DMS79 treated with DMSO at 0.1 percent for 48 hours (cell line): ENCODE data around the gene TSPAN33.
"Not testable (repeated sequence)": the region's sequence is repeated elsewhere in the genome, so short reads cannot be mapped to it uniquely, and the experiment has no call there.

Source experiments
- DNase-seq: peaks from one replicate; lab custom pipeline; 2025; lab: John Stamatoyannopoulos, UW

The TSPAN33 gene, protein sequence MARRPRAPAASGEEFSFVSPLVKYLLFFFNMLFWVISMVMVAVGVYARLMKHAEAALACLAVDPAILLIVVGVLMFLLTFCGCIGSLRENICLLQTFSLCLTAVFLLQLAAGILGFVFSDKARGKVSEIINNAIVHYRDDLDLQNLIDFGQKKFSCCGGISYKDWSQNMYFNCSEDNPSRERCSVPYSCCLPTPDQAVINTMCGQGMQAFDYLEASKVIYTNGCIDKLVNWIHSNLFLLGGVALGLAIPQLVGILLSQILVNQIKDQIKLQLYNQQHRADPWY

DNA sequence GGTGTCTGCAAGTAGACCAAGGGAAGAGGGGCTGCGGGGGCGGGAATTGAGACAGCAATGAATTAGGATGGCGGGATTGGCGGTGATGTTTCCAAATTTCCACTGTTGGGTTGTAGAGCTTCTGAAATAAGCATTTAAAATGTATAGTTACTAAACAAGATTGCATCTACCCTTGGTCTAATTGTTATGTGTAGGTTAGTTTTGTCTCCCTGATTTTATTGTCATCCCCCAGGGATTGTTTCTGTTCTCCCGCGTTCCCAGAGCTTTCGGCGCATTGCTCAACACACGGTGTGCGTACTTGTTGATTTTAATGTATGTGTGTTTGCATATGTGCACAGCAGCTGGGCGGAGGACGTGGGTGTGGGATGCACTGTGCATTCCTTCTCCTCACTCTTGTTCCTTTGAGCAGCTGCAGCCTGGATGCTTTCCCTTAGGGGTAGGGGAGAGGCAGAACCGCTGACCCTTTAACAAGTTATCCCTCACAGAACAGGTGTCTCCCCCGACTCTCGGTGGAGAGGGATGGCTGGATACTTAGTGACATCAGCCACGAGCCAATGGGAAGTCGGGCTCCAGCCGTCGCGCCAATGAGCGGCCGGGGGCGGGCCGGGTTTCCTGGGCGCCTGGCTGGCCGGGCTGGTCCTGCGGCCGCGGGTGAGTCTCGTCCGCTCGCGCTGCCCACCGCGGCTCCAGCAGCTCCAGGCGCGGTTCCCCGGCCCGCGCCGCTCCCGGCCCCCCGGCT is at the start of gene TSPAN33:
Gene TSPAN33 (plus strand): TSS at position 613 of the 739 bp plus-strand sequence. CDS start 274 bp downstream, outside the sequence.
- peak; percentile 74 for DNase-seq

DNA sequence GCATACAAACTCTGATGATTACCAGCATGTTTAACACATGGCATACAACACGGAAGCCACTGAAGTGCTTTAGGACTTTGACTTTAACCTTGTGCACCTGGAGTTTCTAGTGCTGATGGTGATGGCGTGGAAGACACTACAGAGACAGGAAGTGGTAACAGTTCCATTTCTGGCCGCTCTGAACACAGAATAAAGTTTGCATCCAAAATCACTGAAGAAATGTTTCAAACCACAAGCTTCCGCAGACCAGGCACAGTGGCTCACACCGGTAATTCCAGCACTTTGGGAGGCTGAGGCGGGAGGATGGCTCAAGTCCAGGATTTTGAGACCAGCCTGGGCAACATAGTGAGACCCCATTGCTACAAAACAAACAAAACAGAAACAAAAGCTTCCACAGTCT is 49.2 kb upstream of the TSPAN33 start:
- DNase-seq = no peak

DNA sequence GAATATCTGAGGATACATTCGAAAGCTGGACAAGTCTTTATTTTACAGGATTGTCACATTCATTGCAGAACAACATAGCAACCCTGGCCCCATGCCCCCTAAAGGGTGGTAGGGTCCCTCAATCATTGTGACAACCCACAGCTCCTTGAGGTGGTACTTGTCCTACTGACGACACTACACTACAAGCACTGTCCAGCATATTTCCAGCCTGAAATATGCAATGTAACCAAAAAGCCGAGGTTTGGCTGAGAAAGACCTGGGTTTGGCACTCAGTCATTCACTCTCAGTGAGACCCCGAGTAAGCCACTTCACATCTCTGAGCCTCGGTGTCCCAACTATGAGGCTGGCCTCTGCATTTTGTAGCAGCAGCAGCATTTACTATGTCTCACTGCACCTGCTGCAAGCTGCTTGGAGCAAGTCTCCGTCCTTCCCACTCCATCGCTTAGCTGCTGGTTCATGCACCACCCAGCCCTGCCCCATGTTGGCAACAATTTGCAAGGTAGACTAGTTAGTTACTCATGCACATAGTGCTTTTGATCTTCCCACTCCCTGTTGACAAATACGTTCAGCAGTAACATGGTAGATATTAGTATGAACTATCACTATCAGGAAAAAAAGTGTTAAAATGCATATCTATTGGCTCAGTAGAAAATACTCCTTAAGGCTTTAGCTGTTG is 46.0 kb upstream of the TSPAN33 start:
- no peak for DNase-seq

DNA sequence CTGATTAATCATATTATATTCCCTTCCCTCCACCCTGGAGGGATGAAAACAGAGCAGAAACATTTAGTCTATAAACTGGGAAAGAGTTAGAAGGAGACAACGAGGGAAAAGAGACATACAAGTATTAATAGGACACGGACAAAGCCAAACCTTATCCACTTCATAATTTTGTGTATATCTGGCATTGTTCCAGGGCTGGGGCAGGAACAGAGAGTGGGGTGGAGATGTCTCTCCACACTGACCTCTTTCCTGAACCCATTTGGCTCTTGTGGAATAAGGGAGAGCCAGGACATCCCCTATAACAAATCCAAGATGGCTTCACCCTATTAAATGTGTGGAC is 43.7 kb upstream of the TSPAN33 start:
- DNase-seq = no peak

DNA sequence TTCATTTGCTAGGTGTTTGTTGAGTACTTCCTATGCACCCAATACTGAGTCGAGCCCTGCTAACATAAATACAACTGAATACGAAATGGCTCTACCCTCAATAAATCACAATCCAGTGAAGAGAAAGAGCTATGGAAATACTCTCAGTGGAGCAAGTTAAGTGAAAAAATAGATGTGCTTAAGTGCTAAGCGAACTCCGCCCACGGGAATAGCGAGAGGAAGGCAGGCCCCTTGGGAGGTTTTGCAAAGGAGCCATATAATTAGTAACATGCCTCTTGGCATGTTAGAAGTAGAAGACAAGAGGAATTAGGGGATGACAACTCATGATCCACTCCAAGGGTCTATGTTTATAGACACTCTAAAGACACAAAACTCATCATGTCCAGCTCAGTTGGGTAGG is 42.8 kb upstream of the TSPAN33 start:
- no peak for DNase-seq

DNA sequence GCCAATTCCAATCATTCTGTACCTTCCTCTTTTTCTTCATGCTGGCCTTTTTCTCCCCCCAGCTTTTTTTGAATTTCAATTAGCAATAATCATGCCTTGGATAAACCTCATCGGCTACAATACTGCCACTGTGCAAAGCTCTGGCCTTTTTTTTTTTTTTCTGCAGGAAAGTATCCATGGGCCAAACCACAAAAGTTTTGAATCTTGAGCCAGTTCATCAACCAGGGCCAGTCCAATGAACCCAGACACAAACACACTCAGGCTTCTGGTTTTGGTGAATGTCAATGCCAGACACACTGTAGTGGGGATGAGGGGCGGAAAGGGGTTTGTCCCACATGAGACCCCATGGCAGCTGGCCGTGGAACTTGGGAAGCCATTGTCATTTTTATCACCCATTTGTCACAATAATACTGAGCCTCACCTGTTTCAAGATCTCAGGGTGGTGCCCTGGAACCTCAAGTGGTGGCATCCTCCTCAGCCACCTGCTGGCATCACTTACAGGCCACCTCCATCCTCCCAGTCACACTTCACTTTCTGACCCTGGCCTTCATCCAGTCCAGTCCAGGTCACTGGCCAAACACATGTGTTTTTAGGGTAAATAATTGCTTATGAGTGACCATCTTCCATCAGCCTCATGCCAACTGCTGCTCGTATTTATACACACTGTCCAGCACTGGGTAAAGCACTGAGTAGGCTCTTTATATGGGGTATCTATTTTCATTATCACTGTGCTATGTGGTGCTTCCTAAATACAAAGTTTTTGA is 40.8 kb upstream of the TSPAN33 start:
- DNase-seq = no peak

DNA sequence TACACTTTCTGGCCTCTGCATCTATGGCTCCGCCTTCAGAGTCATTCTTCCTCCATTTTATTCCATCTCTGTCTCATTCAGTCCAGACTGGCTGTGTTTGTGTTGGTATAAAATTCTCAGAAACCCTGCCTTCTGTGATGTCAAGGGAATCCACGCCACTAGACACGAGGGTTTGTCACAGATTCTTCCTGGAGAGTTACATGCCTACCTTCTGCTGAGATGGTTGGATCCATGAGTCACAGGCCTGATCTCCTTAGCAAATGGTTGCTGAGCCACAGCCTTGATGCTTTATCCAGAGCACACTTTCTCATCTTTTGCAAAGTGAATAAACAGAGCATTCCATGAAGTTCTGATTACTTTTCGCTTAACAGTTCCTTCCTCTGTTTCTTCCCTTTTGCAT is 35.9 kb upstream of the TSPAN33 start:
- no peak for DNase-seq

DNA sequence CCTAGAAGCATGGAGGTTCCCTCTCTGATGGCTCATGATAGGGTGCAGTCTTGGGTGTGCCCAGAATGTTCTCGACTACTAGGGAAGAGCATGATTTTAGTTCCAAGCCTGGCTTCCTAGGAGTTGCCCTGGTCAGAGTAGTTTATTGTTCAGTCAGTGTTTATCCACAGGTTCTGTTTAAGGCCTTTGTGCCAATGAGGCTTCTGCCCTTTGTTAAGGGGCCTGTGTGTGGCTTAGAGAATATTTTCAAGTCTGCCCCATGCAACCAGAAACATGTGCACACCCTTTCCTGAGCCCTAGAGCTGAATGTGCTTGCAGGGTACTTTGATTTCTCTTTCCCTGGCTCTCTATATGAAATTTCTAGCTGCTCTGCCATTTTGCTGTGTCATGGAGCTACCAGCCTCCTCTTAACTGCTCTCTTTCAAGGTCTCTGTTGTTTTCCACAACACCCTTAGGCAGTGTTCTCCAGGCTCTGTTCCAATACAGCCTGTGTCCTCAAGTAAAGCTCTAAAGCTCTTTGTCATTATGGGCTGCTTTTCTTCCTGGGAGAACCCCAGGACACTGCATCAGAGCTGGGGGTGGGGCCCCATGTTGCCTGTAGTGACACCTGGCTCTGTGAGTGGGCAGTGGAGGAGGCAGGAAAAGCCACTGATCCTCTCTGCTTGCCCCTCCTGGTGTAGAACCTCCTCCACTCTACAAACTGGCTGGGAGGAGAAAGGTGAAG is 34.1 kb upstream of the TSPAN33 start:
- peak; percentile 32 for DNase-seq

DNA sequence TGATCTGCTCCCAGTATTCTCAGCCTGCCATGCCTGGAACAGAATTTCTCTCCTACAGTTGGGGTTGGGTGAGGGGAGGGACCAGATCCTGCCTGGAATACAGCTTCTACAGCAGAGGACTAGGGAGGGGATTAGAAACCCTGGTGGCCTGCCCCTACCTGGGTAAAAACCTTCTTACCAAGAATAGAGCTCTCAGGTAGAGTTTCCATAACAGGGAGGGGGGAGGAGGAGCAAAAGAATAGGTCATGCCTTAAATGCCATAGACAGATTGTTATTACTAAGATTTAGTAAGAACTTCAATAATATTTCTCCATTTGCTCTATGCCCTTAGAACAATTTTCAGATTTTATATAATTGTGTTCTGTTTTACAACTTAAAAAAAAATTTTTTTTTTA is 33.5 kb upstream of the TSPAN33 start:
- no peak for DNase-seq

DNA sequence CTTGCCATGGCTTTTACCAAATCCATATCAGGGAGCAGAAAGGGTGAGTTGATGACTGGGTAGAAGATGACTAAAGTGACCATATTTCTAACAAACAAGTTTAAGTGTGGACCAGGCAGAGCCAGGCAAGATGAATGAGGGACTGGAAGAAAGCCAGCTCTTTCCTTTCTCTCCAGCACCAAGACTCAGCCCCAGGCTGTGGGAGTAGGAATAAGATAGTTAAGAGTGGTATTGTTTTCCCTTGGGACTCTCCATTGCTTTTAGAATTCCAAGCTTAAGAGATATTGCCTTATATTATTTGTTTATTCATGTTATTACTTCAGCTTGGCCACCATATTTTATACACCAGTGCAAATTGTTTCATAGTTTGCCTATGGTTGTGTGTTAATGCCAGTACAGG is 28.8 kb upstream of the TSPAN33 start:
- DNase-seq = no peak

DNA sequence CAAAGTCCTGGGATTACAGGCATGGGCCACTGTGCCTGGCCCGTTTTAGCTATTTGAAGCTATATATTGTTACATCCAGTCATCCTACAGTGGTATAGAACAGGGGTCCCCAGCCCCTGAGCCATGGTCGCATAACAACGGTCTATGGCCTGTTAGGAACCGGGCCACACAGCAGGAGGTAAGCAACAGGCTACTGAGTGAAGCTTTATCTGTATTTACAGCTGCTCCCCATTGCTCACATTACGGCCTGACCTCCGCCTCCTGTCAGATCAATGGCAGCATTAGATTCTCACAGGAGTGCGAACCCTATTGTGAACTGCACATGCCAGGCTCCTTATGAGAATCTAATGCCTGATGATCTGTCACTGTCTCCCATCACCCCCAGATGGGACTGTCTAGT is 26.3 kb upstream of the TSPAN33 start:
- DNase-seq = no peak

DNA sequence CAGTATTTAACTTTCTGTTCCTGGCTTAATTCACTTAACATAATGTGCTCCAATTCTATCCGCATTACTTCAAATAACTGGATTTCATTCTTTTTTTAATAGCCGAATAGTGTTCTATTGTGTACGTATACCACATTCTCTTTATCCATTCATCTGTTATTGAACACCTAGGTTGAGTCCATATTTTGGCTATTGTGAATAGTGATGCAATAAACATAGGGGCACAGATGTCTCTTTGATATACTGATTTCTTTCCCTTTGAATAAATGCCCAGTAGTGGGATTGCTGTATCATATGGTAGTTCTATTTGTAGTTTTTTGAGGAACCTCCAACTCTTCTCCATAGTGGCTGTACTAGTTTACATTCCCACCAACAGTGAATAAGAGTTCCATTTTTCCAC is 25.5 kb upstream of the TSPAN33 start:
- DNase-seq = no peak

DNA sequence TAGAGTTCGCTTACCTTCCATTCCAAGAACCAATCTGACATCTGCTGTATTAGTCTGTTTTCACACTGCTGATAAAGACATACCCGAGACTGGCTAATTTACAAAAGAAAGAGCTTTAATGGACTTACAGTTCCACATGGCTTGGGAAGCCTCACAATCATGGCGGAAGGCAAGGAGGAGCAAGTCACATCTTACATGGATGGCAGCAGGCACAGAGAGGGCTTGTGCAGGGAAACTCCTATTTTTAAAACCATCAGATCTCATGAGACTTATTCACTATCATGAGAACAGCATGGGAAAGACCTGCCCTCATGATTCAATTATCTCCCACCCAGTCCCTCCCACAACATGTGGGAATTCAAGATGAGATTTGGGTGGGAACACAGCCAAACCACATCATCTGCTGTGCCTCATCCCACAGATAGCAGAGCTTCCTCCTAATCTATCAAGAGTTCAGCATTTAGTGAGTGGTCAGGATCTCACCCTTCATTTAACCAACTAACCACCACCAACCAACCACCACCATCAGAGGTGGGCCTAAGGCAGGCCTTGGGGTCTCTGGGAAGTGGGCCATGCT is 22.9 kb upstream of the TSPAN33 start:
- not testable (repeated sequence) for DNase-seq

DNA sequence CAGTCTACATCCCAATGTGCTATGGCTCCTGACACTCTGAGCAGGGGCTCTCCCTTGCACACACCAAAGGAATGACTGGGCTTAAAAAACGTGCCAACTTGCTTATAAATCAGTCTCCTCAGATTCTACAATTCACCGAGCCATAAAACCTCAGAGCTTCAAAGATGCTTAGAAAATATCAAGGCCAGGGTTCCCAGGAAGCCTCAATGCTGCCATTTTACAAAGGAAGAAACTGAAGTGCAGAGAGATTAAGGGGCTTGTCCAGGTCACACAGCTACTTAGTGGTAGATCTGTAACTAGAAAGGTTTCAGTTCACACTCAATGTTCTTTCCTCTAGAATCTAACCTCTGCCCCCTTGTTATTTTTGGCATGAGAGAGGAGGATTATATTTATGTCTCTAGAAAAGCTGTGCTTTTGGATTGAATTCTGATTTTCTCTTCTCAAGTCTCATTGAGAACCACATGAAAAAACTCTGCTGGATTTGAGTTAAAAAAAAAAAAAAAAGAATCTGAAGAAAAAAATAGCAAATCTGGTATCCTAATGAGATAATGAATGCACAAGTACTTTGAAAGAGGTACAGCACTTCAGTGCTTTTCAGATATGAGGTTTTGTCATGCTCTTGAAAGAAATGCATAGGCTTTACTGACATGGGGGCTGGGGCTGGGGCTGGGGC is 22.3 kb upstream of the TSPAN33 start:
- DNase-seq = no peak

DNA sequence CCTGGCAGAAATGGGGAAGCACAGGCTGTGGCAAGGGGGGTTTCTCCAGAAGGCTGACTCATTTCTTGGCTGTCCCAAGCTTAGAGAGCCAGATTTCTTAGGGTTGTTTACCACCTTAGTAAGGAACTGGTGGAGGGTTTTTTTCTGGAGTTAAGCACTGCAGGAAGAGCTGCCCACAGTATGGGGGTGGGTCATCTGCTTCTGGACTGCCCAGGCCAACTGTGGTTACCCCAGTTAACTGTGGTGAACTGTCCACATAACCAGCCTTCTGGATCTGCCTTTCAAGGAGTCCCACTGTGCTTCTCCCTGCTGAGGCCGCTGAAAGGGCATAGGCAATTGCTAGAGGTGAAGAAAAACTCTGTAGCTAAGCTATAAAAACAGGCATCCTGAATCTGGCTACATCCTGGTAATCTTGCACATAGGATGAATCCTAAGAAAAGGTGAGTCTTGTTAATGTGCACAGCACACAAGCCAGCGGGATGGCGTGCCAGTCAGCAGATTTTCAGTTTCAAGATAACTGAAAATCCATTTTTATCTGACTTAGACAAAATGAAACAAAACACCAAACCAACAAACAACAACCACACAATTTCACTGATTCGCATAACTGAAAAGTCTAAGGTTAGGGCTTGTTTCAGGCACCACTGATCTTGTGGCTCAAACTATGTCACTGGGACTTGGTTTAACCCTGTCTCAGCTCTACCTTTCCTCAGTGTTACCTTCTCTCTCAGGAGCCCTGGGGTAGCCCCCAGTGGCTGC is 21.6 kb upstream of the TSPAN33 start:
- DNase-seq = no peak

DNA sequence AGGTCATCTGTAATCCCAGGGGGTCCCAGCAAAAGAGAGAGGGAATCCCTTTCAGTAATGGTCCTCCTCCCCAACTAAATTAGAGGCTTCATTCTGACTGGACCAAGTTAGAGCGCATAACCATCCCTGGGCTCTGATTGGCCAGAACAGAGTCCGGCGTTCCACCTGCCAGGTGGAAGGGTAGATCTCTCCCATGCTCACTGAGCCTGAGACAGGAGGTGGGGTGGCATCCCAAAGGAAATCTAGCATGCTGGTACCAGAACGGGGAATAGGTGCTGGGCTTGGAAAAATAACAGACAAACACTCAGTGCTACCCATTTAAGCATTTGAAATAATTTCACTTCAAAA is 21.0 kb upstream of the TSPAN33 start:
- DNase-seq = no peak

DNA sequence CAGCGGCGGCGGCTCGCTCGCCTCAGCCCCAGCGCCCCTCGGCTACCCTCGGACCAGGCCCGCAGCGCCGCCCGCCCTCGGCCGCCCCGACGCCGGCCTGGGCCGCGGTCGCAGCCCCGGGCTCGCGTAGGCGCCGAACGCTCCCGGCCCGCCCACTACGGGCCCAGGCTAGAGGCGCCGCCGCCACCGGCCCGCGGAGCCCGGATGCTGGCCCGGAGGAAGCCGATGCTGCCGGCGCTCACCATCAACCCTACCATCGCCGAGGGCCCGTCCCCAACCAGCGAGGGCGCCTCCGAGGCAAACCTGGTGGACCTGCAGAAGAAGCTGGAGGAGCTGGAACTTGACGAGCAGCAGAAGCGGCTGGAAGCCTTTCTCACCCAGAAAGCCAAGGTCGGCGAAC is 18.2 kb upstream of the TSPAN33 start:
- no peak for DNase-seq

DNA sequence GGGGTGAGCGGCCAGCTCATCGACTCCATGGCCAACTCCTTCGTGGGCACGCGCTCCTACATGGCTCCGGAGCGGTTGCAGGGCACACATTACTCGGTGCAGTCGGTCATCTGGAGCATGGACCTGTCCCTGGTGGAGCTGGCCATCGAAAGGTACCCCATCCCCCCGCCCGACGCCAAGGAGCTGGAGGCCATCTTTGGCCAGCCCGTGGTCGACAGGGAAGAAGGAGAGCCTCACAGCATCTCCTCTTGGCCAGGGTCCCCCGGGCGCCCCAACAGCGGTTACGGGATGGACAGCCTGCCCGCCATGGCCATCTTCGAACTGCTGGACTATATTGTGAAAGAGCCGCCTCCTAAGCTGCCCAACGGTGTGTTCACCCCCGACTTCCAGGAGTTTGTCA is 17.4 kb upstream of the TSPAN33 start:
- DNase-seq = no peak

DNA sequence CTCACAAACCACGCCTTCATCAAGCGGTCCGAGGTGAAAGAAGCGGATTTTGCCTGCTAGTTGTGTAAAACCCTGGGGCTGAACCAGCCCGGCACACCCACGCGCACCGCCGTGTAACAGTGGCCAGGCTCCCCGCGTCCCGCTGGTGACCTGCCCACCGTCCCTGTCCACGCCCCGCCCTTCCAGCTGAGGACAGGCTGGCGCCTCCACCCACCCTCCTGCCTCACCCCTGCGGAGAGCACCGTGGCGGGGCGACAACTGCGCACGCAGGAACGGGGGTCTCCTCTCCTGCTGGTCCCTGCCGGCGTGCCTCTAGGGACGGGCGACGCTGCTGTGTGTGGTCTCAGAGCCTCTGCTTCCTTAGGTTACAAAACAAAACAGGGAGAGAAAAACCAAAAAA is 16.9 kb upstream of the TSPAN33 start:
- DNase-seq = no peak

DNA sequence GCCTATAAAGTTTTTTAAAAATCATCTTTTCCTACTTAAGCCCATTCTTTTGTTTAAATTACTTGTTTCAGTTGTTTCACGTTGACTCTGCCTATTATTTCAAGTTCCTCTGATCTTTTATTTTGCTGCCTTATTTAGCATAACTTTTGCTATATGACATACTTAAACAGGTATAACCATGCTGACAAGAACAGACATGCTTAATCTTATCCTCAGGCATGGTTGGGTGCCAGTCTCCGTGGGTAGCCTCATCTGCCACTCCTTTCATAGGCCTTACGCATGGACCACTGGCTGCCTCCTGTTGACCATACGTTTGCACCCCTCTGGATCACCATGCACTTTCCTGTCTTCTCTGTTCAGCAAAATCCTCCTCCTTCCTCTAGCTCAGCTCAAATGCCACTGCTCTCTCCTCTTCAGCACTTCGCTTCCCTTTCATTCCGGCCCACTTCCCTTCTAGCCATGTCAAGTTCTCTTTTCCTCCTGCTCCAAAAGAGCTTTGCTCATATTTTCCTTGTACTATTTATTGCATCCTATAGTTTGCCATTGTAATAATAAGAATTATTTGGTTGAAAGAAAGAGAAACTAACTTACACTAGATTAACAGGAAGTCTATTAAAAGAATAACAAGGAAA is 10.0 kb upstream of the TSPAN33 start:
- no peak for DNase-seq
